ENCODE data around the gene EPHB1. TPM values are rescaled to one million over a fixed set of nuclear protein-coding genes. Genes with fewer than 3 reads are reported as not detected.

Gene EPHB1
- total RNA-seq, 4 donors from 2014 or later, result 0.08 to 1.1 (median 0.72) TPM

DNA sequence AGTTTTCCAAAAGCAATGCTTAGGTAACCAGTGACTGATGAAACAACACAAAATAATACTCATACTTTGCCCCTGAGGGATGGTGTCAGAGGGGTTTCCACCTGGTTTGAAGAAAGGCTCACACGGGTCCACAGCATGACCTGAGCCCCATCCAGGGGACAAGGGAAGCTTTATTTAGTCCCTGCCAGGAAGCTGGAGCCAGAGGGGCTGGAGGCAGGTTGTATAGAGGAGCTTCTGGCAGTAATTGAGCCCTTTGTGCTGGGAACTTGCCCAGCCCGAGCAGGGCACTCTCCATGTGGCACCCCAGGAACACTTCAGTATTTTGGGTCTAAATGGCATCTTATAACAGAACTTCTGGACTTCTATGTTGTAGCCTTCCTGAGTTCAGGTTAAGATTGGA is 39.2 kb upstream of the EPHB1 start:
- H3K4me3 ChIP-seq, result no peak overlapping the region
- H3K4me1 ChIP-seq, result no peaks in the 10 kb centered on the region
- 62 to 67% methylated on average over 1 to 2 of the region's 2 CpGs for WGBS, 2 donors
- no peak overlapping the region for H3K27ac ChIP-seq
- TF ChIP-seq, protein P1, sequence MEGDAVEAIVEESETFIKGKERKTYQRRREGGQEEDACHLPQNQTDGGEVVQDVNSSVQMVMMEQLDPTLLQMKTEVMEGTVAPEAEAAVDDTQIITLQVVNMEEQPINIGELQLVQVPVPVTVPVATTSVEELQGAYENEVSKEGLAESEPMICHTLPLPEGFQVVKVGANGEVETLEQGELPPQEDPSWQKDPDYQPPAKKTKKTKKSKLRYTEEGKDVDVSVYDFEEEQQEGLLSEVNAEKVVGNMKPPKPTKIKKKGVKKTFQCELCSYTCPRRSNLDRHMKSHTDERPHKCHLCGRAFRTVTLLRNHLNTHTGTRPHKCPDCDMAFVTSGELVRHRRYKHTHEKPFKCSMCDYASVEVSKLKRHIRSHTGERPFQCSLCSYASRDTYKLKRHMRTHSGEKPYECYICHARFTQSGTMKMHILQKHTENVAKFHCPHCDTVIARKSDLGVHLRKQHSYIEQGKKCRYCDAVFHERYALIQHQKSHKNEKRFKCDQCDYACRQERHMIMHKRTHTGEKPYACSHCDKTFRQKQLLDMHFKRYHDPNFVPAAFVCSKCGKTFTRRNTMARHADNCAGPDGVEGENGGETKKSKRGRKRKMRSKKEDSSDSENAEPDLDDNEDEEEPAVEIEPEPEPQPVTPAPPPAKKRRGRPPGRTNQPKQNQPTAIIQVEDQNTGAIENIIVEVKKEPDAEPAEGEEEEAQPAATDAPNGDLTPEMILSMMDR (IDR thresholded peaks at IDR 0.05), result no peak
- TF ChIP-seq POLR2A (IDR thresholded peaks at IDR 0.05), result no peak
- H3K9me3 ChIP-seq, result no peaks in the 10 kb centered on the region
- intact Hi-C loops (cut with DNase I), result loop anchor here (10.0 kb wide), 1 partner anchor 151 kb away; no protein-coding TSS in a partner anchor
- no peak for DNase-seq
- no peaks in the 10 kb centered on the region for H3K36me3 ChIP-seq
- peaks cover 0 to 15% (median 0%) of the 10 kb centered on the region in 4 donors for H3K27me3 ChIP-seq

DNA sequence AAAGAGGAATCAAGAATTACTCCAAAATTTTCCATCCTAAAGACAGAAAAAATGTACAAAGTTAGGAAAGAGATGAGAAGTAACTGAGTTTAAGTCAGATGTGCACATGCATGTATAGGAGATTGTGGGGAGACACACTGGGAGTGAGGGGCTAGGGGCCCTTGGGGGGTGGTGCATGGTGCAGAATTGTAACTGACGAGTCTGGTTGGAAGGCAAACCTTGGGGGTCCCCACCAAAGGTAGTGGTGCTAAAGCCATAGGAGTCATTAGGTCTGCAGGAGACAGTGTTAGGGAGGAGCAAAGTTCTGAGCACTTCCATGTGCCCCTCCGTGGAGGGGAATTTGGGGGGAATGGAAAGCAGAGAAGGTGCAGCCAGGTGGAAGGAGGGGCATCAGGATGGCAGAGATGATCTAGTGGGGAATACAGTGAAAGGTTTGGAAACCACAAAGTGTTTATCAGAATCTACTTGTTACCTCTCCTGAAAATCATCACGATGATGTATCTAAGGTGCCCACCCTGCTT is 37.5 kb upstream of the EPHB1 start:
- no peak overlapping the region for H3K4me3 ChIP-seq
- TF ChIP-seq, protein P1 (IDR thresholded peaks at IDR 0.05), result no peak
- TF ChIP-seq POLR2A (IDR thresholded peaks at IDR 0.05), result no peak
- intact Hi-C loops (cut with DNase I), result loop anchor here (10.0 kb wide), 1 partner anchor 153 kb away; no protein-coding TSS in a partner anchor
- H3K36me3 ChIP-seq, result no peaks in the 10 kb centered on the region
- WGBS, 2 donors, result 75 to 76% methylated on average over 3 of the region's 3 CpGs
- no peaks in the 10 kb centered on the region for H3K4me1 ChIP-seq
- H3K27ac ChIP-seq, result no peak overlapping the region
- no peak for DNase-seq
- H3K9me3 ChIP-seq, result no peaks in the 10 kb centered on the region
- peaks cover 0 to 15% (median 0%) of the 10 kb centered on the region in 4 donors for H3K27me3 ChIP-seq

DNA sequence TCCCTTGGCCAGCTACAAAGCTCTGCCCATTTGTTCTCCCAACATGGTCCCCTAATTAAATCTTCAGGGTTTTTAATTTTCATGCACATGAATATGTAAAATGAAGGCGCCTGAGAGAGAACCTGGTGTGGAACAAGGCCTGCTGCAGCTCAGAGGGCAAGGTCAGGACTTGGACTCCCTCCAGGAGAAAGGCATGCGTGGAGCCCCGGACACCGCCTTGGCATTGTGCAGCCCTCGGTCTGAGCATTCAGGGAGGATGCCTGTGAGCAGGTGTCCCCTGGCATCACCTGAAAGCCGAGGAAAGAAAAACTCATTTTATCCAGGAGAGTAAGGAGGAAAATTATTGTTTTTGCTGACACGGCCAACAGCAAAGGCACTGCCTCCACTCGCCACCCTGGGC is 33.8 kb upstream of the EPHB1 start:
- no peak overlapping the region for H3K4me3 ChIP-seq
- no peaks in the 10 kb centered on the region for H3K9me3 ChIP-seq
- H3K36me3 ChIP-seq, result no peaks in the 10 kb centered on the region
- TF ChIP-seq, protein P1 (IDR thresholded peaks at IDR 0.05), result no peak
- TF ChIP-seq POLR2A (IDR thresholded peaks at IDR 0.05), result no peak
- H3K27ac ChIP-seq, result no peak overlapping the region
- no peak for DNase-seq
- WGBS, 2 donors, result 29 to 37% methylated on average over 2 to 3 of the region's 8 CpGs
- no peaks in the 10 kb centered on the region for H3K4me1 ChIP-seq
- peaks cover 0 to 5% (median 0%) of the 10 kb centered on the region in 4 donors for H3K27me3 ChIP-seq
- intact Hi-C loops (cut with DNase I), result no loop called here

DNA sequence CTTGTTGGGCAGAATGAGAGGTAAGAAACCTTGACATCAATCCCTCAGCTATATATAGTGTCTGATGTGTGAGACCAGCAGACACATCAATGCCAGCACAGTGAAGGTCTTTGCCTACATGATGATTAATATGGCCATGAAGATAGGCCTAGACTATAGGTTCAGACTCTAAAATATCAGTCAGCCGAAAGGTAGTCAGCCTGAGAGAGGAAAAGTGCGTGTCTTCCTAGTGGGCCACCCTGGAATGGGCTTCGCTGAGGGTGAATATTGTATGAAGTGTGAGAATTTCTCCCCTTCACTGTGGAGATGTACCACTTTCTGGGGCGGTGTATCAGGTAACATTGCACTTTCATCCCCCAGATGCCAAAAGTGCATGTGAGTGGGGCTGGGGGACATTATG is 33.0 kb upstream of the EPHB1 start:
- H3K27me3 ChIP-seq, result no peaks in the 10 kb centered on the region
- TF ChIP-seq POLR2A (IDR thresholded peaks at IDR 0.05), result no peak
- TF ChIP-seq, protein P1 (IDR thresholded peaks at IDR 0.05), result no peak
- H3K4me1 ChIP-seq, result no peaks in the 10 kb centered on the region
- no peaks in the 10 kb centered on the region for H3K36me3 ChIP-seq
- no peak overlapping the region for H3K4me3 ChIP-seq
- WGBS, 2 donors, result 93 to 95% methylated on average over 4 of the region's 4 CpGs
- H3K27ac ChIP-seq, result no peak overlapping the region
- DNase-seq, result no peak
- no peaks in the 10 kb centered on the region for H3K9me3 ChIP-seq
- intact Hi-C loops (cut with DNase I), result no loop called here

DNA sequence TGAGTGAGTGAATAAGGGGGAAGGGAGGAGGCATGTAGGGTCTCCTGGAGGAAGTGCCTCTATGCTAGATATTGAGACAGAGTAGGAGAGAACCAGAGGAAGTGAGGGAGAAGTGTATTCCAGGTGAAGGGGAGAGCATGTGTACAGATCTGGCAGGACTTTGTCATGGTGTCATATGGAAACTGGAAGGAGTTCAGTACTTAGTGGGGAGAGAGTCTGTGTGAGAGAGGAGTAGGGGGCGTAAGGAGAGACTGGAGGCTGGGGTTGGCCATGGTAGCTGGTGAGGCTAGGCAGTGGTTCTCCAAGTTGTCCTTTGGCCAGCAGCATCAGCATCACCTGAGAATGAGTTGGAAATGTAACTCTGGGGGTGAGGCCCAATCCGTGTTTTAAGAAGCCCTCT is 29.6 kb upstream of the EPHB1 start:
- Histone ChIP-seq H3K4me3 (no peak overlapping the region), H3K9me3 (no peaks in the 10 kb centered on the region), H3K27me3 (no peaks in the 10 kb centered on the region), H3K36me3 (no peaks in the 10 kb centered on the region), H3K27ac (no peak overlapping the region), H3K4me1 (no peaks in the 10 kb centered on the region)
- 79 to 100% methylated on average over 2 of the region's 2 CpGs for WGBS, 2 donors
- no peak for DNase-seq
- TF ChIP-seq, protein P1 (IDR thresholded peaks at IDR 0.05), result no peak
- no peak for TF ChIP-seq POLR2A (IDR thresholded peaks at IDR 0.05)
- intact Hi-C loops (cut with DNase I), result no loop called here

All from esophagus squamous epithelium (tissue), 5 donors.